Measurements from ENCODE around the gene TRIM4.
"Not testable (repeated sequence)": the region's sequence is repeated elsewhere in the genome, so short reads cannot be mapped to it uniquely, and the experiment has no call there.

The TRIM4 gene, protein sequence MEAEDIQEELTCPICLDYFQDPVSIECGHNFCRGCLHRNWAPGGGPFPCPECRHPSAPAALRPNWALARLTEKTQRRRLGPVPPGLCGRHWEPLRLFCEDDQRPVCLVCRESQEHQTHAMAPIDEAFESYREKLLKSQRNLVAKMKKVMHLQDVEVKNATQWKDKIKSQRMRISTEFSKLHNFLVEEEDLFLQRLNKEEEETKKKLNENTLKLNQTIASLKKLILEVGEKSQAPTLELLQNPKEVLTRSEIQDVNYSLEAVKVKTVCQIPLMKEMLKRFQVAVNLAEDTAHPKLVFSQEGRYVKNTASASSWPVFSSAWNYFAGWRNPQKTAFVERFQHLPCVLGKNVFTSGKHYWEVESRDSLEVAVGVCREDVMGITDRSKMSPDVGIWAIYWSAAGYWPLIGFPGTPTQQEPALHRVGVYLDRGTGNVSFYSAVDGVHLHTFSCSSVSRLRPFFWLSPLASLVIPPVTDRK

DNA sequence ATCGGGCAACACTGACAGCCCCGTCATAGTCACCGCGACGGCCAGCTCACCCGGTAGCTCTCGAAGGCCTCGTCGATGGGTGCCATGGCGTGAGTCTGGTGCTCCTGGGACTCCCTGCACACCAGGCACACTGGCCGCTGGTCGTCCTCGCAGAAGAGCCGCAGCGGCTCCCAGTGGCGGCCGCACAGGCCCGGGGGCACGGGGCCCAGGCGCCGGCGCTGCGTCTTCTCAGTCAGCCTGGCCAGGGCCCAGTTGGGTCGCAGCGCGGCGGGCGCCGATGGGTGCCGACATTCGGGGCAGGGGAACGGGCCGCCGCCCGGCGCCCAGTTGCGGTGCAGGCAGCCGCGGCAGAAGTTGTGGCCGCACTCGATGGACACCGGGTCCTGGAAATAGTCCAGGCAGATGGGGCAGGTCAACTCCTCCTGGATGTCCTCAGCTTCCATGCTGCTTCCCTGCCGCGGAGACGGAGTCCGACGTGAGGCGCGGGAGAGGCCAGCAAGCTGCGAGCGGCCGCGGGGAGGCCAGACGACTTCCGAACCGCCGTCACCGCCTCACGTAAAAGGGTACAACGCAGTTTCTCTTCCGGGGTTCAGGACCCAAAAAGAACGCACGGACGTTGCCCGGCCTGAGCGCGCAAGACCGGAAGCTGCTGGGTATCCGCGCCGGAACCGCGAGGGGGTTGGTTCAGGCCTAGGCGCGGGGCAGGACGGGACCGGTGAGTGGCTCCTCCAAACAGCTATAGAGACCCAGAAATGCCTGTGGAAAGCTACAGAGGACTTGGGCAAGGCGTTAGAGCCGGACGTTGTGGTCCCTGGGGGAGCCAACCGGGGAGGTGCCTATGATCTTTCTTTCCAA is at the start of gene TRIM4:
TSS of gene TRIM4 (minus strand) at position 572 of the 855 bp plus-strand sequence. CDS start at position 443, 129 bp downstream.
- peak; percentile 89 for DNase-seq (ENCODE audit: low read depth)

DNA sequence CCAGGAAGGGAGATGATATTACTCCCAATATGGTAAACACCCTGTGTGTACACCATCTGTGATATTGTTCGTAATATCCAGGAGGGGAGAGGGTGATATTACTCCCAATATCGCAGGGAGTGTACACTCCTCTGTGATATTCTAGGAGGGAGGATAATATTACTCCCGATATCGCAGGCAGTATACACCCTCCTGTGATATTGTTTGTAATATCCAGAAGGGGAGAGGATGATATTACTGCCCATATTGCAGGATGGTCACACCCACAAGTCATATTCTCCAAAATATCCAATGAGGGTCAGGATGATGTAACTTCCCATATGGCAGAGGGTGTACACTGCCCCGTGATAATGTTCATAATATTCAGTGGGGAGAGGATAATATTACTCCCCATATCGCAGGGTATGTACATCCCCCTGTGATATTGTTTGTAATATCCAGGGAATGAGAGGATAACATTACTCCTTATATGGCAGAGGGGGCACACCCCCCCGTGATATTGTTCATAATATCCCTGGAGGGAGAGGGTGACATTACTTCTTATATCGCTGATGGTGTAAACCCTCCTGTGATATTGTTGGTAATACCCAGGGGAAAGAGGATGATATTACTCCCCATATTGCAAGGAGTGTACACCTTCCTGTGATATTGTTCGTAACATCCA is 39.4 kb upstream of the TRIM4 start:
- no peak for DNase-seq (ENCODE audit: low read depth)

DNA sequence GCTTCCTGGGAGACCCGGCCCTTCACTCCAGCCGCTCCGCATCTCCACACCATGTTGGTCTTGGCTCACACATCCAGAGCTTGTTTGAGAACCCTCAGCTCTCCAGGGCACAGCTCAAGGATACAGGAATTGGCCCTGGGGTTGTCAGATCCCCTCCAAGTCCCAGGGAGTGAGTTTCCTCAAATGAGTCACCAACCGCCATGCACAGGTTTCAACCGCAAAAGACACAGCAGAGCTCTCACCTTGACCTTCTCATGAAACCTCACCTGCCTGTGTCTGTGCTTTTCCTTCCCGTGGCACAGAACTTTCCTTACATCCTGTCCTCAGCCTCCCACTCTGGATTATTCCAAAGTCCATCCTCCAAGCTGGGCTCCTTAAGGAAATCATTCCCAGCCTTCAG is 35.9 kb upstream of the TRIM4 start:
- DNase-seq (ENCODE audit: low read depth): no peak

DNA sequence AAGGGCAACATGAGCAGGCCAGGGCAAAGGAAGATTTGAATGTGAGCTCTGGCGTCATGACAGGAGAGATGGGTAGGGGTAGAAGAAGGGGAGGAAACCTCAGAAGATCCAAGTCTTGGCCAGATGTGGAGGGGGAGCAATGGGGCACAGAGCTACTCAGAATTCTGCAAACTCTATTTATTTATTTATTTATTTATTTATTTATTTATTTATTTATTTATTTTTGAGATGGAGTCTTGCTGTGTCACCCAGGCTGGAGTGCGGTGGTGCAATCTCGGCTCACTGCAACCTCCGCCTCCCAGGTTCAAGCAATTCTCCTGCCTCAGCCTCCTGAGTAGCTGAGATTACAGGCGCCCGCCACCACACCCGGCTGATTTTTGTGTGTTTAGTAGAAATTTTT is 35.3 kb upstream of the TRIM4 start:
- DNase-seq (ENCODE audit: low read depth): not testable (repeated sequence)

DNA sequence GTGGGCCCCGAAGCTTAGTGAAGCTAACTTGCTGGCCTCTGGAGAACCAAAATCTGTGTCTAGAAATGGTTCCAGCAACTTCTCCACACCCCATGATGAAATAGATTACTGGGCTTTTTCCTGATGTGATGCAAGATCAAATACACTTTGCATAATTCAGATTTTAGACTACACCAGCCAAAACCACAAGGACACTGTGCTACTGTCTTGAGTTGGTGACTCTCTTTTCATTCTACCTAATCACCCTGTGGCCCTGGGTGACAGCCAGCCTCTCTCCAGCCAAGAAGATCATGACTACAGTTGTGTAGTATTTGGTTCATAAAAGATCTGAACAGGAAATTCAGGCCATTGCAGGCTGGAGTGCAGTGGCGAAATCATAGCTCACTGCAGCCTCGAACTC is 34.3 kb upstream of the TRIM4 start:
- no peak for DNase-seq (ENCODE audit: low read depth)

DNA sequence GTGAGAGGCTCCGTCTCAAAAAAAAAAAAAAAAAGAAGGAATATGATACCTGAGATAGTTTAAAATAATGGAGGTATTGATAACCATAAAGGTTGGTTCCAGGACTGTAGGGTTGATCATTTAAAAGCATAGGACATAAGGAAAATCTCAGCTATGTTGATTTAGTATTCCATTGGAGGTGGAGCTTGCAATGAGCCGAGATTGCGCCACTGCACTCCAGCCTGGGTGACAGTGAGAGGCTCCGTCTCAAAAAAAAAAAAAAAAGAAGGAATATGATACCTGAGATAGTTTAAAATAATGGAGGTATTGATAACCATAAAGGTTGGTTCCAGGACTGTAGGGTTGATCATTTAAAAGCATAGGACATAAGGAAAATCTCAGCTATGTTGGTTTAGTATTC is 33.3 kb upstream of the TRIM4 start:
- DNase-seq (ENCODE audit: low read depth): not testable (repeated sequence)

DNA sequence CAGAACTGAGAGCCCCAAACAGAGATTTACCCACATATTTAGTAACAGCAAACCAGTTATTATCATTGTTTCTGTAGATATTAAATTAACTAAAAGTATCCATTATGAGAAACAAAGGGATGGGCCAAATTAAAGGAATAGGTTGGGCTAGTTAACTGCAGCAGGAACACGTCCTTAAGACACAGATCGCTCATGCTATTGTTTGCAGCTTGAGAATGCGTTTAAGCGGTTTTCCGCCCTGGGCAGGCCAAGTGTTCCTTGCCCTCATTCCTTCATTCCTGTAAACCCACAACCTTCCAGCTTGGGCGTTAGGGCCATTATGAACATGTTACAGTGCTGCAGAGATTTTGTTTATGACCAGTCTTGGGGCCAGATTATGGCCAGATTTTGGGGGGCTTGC is 31.5 kb upstream of the TRIM4 start:
- not testable (repeated sequence) for DNase-seq (ENCODE audit: low read depth)

DNA sequence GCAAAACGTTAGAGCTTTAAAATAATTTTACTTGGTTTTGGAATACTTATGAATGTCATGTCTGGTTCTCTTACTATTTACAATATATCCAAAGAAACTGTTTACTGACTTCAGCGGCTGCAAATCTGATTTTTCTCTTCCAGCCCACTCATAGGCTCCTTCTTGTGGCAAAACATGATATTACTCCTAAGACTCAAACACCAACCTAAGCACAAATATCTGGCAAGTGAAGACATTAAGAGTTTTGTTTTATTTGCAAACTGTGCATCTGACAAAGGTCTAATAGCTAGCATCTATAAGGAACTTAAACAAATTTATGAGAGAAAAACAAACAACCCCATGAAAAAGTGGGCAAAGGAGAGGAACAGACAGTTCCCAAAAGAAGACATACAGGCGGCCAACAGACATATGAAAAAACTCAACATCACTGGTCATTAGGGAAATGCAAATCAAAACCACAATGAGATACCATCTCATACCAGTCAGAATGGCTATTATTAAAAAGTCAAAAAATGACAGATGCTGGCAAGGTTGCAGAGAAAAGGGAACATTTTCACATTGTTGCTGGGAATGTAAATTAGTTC is 30.4 kb upstream of the TRIM4 start:
- DNase-seq (ENCODE audit: low read depth): no peak

DNA sequence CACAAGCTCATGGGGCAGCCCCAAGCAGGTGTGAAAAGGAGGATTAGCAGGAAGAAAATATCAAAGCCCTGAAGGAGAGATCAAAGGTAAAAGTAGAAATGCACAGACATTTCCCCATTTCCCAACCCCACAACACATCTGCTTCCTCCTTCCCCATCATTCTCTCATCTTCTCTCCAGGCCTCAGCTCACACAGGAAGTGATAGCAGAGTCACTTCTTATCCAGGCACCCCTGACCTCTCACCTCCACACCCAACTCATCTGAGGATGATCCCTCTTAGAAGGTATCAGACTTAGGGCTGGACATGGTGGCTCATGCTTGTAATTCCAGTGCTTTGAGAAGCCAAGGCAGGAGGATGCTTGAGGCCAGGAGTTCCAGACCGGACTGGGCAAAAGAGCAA is 28.3 kb upstream of the TRIM4 start:
- no peak for DNase-seq (ENCODE audit: low read depth)

DNA sequence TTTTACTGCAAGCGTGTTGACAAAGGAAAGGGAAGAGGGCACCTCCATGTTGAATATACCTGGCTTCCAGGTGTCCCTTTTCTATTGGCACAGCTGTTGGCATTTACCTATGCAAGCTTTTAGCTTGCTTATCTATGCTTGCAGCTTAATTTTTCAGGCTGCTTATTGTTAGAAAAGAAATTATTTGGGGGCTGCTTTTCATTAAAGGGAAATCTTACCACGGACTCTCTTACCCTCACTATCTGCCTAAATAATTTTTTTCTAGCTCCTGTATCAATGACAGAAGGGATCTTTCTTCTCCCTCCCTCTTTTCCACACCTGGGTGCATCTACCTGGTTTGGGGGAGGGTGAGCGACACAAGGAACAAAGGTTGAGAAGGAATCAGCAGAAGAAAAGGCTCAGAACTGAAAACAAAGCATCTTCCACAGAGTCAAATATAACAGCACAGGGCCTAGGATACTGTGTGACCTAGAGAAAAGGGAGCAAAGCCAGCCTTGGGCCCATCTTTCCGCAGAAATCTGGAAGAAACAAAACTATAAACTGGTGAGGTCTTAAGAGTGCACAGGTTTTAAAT is 25.3 kb upstream of the TRIM4 start:
- no peak for DNase-seq (ENCODE audit: low read depth)

DNA sequence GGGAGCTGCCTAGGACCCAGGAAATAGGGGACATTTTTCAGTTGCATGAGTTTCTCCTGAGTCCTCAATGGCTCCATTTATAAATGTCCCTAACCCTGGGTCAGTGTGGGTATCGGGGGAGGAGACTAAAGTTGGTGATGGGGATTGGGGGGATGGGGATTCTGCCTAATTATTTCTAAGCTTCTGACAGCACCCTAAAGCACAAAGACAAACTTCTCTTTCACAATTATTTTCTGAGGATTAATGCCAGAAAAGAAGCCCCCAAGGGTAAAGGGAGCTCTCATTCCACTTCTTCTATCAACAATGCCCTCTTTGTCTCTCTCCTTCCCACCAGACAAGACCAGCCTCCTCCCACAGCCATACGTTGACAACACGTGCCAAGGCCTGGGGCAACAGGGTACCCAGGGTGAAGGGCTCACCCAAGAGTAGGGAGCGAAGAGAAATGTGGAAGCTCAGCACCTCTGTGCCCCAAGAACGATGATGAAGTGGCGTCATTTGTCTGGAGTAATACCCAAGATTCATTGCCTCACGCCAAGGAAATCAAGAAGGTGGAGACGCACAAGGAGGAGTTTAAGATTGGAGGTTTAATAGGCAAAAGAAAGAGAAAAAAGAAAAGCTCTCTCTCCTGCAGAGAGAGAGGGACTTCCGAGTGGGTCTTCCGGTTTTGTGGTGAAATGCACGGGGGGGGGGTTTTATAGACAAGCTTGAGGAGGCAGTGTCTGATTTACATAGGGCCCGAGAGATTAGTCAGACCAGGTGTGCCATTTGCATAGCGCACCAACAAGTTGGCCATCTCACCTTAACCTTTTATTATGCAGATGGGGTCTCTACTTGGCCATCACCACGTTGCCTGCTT is 24.5 kb upstream of the TRIM4 start:
- DNase-seq (ENCODE audit: low read depth): no peak

DNA sequence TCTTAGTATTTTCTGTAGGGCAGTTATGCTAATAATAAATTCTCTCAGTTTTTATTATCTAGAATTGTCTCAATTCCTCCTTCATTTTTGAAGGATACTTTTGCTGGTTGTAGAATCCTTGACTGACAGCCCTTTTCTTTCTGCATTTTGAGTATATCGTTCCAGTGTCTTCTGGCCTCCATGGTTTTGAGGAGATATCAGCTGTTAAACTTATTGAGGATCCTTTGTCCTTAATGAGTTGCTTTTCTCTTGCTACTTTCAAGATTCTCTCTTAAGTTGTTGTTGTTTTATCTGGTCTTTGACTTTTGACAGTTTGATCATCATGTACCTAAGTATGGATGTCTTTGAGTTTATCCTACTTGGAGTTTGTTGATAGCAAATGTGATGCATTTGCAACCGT is 19.0 kb upstream of the TRIM4 start:
- no peak for DNase-seq (ENCODE audit: low read depth)

DNA sequence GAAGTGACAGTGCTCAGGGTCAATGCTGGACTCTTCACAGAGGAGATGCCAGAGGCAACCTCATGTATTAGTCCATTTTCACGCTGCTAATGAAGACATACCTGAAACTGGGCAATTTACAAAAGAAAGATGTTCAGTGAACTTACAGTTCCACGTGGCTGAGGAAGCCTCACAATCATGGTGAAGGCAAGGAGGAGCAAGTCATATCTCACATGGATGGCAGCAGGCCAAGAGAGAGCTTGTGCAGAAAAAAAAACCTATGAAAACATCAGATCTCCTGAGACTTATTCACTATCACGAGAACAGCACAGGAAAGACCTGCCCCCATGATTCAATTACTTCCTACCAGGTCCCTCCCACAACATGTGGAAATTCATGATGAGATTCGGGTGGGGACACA is 15.7 kb upstream of the TRIM4 start:
- not testable (repeated sequence) for DNase-seq (ENCODE audit: low read depth)

DNA sequence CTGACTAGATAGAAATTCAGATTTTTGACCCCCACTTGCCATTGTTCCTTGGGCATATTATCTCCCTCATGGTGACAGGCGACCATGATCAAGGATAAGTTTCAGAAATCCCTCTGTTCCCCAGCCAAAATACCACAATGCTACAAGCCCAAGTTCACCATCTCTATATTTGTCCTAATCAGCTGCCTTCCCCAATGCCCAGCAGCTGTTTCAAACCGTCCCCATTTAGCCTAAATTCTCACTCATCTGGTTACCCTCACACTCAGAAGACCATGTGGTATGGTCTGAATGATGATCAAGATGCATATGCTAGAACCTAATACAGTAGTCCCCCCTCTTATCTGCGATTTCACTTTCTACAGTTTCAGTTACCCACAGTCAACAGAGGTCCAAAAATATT is 11.0 kb upstream of the TRIM4 start:
- no peak for DNase-seq (ENCODE audit: low read depth)

DNA sequence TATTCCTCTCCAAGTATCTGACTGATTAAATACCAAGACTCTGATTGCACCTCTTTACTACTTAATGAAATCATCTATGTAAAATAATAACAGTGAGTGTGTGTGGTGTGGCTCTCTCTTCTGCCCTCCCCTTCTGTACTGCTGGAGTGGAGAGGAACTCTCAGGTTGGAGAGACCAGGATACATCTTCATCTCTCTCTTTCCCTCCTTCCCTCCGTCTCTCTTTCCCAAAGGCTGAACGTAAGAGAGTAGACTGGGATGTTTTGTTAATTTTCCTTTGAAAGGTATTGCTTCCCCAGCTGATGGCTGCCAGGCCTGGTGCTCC is 10.4 kb upstream of the TRIM4 start:
- DNase-seq (ENCODE audit: low read depth): no peak

DNA sequence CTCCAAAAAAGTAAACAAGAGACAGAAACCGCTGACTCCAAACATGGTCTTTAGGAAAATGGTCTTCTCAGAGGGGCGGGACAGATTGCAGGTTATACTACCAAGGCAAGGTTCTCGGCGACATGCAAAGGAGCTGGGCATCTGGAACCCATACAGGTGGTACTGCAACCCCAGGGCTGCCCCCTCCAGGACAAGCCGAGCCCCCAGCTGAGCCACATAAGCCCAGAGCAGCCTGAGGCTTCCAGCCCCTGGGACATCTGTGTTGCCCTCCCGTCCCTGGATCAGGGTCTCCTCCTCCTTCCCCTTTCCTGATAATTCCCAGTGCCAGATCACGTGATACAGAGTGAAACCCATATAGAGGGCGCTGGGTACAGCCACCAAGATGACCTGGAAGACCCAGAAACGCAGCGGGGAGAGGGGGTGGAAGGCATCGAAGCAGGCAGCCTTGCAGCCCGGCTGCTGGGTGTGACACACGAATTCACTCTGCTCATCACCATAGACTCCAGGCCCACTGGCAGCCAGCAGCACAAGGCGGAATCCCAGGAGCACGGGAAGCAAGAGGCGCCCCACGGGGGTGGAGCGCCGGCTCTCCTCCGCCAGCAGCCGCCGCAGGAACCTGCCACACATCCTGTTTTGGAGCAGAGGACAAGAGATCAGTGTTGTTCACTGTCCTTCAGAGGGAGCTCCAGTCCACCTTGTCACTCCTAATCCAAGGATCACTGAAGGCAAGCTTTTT is 9.8 kb upstream of the TRIM4 start, which contains the start of gene GJC3:
TSS of gene GJC3 (minus strand) at position 627 of the 736 bp plus-strand sequence. CDS start at position 627, 0 bp downstream.
- no peak for DNase-seq (ENCODE audit: low read depth)

DNA sequence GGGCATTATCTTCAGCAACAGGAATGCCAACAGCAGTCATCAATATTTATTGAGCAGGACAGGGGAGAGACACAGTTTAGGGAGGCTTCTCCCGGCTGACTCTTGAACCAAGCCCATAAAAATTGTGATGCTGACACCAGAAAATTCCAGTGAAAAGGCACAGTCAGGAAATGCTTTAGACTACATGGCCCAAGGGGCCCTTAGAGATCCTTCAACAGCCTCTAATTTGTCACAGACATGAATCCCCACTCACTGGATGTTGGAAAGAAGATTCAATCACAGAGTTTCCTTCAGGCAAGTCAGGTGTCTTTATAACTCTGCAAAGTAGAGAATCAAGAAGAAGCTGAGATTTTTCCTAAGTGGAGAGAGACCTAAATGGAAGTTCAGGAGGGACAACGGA is 8.9 kb upstream of the TRIM4 start:
- DNase-seq (ENCODE audit: low read depth): no peak

DNA sequence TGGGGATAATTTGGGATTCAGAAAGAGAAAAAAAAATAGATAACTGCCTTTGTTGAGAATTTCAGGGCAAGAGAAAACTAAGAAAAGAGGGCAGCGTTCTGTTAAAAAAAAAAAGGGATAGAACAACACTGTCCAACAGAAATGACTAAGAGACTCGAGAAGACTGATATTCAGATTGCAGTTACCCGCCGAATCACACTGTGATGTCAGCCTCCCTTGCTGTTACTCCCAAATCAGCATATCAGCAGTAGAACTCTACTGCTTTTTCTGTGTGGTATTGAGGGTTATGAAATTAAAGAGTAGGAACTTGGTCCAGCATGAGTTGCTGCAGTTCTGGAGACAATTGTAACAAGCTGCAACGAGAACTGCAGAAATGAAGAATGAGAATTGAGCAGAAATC is 8.2 kb upstream of the TRIM4 start:
- DNase-seq (ENCODE audit: low read depth): no peak

DNA sequence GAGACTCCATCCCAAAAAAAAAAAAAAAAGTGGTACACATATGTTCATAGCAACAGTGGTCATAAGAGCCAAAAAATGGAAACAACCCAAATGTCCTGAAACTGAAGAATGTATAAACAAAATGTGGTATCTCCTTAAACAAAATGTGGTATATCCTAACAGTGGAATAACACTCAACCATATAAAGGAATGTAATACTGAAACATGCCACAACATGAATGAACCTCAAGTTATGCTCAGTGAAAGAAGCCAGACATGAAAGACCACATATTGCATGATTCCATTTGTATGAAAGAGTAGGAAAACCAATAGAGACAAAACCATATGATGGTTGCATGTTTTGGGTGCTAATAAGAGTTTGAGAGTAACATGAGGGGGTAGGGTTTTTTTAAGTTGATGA is 7.0 kb upstream of the TRIM4 start:
- no peak for DNase-seq (ENCODE audit: low read depth)

DNA sequence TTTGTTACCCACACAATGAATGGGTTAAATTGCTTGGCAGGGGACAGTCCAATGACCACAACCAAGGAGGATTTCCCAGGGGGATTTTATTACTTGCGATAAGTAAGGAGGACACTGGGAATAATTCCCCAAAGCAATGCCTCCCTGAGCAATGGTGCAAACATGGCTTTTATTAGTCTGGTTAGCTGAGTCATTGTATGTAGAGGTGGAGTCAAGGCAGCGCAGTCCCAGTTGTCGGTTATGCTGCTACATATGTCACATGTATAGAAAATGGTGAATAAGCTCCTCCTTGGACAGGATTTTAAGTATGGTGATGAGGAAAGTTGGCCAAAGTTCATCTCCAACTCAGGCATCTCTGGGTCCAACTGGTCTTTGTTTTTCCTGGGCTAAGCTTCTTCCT is 3.9 kb upstream of the TRIM4 start:
- DNase-seq (ENCODE audit: low read depth): no peak
